Urinary bladder (tissue), 4 donors: ENCODE measurements around the gene RCAN1. TPM values are rescaled to one million over a fixed set of nuclear protein-coding genes. Genes with fewer than 3 reads are reported as not detected.
A peak's percentile ranks its signal among the peaks of the same experiment; 100 is the strongest.

Experiments used
- DNase-seq: peaks from one replicate; pipeline ENCODE4 v3.0.0-alpha.2; 2015; ENCODE audit errors: extremely low spot score
- H3K27ac ChIP-seq: one replicate; pipeline ENCODE4 v1.5.1; 2013; ENCODE audit warnings: low read depth, mild to moderate bottlenecking, moderate library complexity
- H3K36me3 ChIP-seq: one replicate; pipeline ENCODE4 v1.6.1; 2013; ENCODE audit warnings: mild to moderate bottlenecking, moderate library complexity; ENCODE audit not compliant: insufficient read depth
- H3K4me1 ChIP-seq: one replicate; pipeline ENCODE4 v1.6.1; 2013; ENCODE audit warnings: mild to moderate bottlenecking, moderate library complexity; ENCODE audit not compliant: insufficient read depth
- H3K4me3 ChIP-seq: one replicate; pipeline ENCODE4 v1.5.1; 2013; ENCODE audit warnings: low read depth, low read length
- WGBS: extraction: QIAGEN DNeasy Blood & Tissue Kit; methylation state at CpG from one replicate; pipeline ENCODE4 v1.1.7; 2013; 5-methylcytosine and 5-hydroxymethylcytosine counted together
- polyA plus RNA-seq: library from polyadenylated mRNA; stranded (reverse); fragments of 200-250 nt; gene quantifications from one replicate; pipeline ENCODE4 v1.2.3, GENCODE V29; 2013
- total RNA-seq: library from RNA; depleted of rRNA; stranded (reverse); fragments of >200 nt; gene quantifications from one replicate; pipeline ENCODE4 v1.2.3, GENCODE V29; 2014
- donor health status: healthy with polysubstance abuse.
- donor health status: healthy.

The RCAN1 gene
- total and polyA plus RNA-seq, 2 donors, result 26.6 to 27.4 TPM

GRCh38 chr21:34639250-34639649 is 24.3 kb upstream of the RCAN1 start:
- H3K27ac ChIP-seq, result no peak overlapping the region
- WGBS, result 81% methylated on average over 1 of the region's 1 CpG
- H3K4me3 ChIP-seq, result no peak overlapping the region
- DNase-seq, result no peak
- no peaks in the 10 kb centered on the region for H3K36me3 ChIP-seq
- no peaks in the 10 kb centered on the region for H3K4me1 ChIP-seq

GRCh38 chr21:34636961-34637360 is 22.0 kb upstream of the RCAN1 start:
- no peak for DNase-seq
- WGBS, result 79% methylated on average over 3 of the region's 3 CpGs
- Histone ChIP-seq H3K36me3 (no peaks in the 10 kb centered on the region), H3K27ac (no peak overlapping the region), H3K4me1 (no peaks in the 10 kb centered on the region), H3K4me3 (no peak overlapping the region)

- Histone ChIP-seq H3K4me3 (no peak overlapping the region), H3K27ac (no peak overlapping the region), H3K36me3 (no peaks in the 10 kb centered on the region), H3K4me1 (no peaks in the 10 kb centered on the region)
- DNase-seq, result no peak
- WGBS, result 74% methylated on average over 3 of the region's 3 CpGs
These were observed 20.4 kb upstream of the RCAN1 start for GRCh38 chr21:34635307-34635706.

GRCh38 chr21:34632498-34632897 is 17.6 kb upstream of the RCAN1 start:
- H3K36me3 ChIP-seq, result no peaks in the 10 kb centered on the region
- DNase-seq, result no peak
- 79% methylated on average over 4 of the region's 4 CpGs for WGBS
- no peaks in the 10 kb centered on the region for H3K4me1 ChIP-seq
- H3K27ac ChIP-seq, result no peak overlapping the region
- H3K4me3 ChIP-seq, result no peak overlapping the region

GRCh38 chr21:34630536-34631143 is 15.7 kb upstream of the RCAN1 start:
- Histone ChIP-seq H3K4me1 (no peaks in the 10 kb centered on the region), H3K36me3 (no peaks in the 10 kb centered on the region), H3K4me3 (no peak overlapping the region), H3K27ac (no peak overlapping the region)
- WGBS, result 9% methylated on average over 6 of the region's 6 CpGs
- no peak for DNase-seq

- Histone ChIP-seq H3K4me1 (no peaks in the 10 kb centered on the region), H3K36me3 (peaks cover 1% of the 10 kb centered on the region), H3K4me3 (no peak overlapping the region), H3K27ac (no peak overlapping the region)
- WGBS, result 88% methylated on average over 8 of the region's 8 CpGs
- DNase-seq, result no peak
These were observed 11.2 kb upstream of the RCAN1 start for GRCh38 chr21:34626131-34626530.

- DNase-seq, result no peak
- WGBS, result 42% methylated on average over 6 of the region's 6 CpGs
These were observed 10.2 kb upstream of the RCAN1 start for GRCh38 chr21:34625030-34625593.

GRCh38 chr21:34623516-34623915 is 8.6 kb upstream of the RCAN1 start:
- Histone ChIP-seq H3K4me1 (no peaks in the 10 kb centered on the region), H3K4me3 (no peak overlapping the region), H3K36me3 (peaks cover 1% of the 10 kb centered on the region), H3K27ac (no peak overlapping the region)
- 80% methylated on average over 4 of the region's 4 CpGs for WGBS
- DNase-seq, result no peak

More at GRCh38 chr21:34625030-34625593, 10.2 kb upstream of the RCAN1 start:
- Histone ChIP-seq H3K4me3 (no peak overlapping the region), H3K36me3 (peaks cover 1% of the 10 kb centered on the region), H3K4me1 (no peaks in the 10 kb centered on the region), H3K27ac (no peak overlapping the region)

GRCh38 chr21:34621434-34622350 is 6.8 kb upstream of the RCAN1 start:
- Histone ChIP-seq H3K36me3 (peaks cover 1% of the 10 kb centered on the region), H3K27ac (no peak overlapping the region), H3K4me3 (no peak overlapping the region), H3K4me1 (no peaks in the 10 kb centered on the region)
- DNase-seq, result no peak
- 80% methylated on average over 4 of the region's 4 CpGs for WGBS

- no peaks in the 10 kb centered on the region for H3K36me3 ChIP-seq
- 76% methylated on average over 8 of the region's 8 CpGs for WGBS
- no peak for DNase-seq
- no peak overlapping the region for H3K27ac ChIP-seq
- no peaks in the 10 kb centered on the region for H3K4me1 ChIP-seq
- H3K4me3 ChIP-seq, result no peak overlapping the region
These were observed 5.1 kb upstream of the RCAN1 start for GRCh38 chr21:34619841-34620665.

- H3K4me3 ChIP-seq, result no peak overlapping the region
- no peaks in the 10 kb centered on the region for H3K36me3 ChIP-seq
- 64% methylated on average over 1 of the region's 1 CpG for WGBS
- no peaks in the 10 kb centered on the region for H3K4me1 ChIP-seq
- DNase-seq, result no peak
- H3K27ac ChIP-seq, result no peak overlapping the region
These were observed 4.0 kb upstream of the RCAN1 start for GRCh38 chr21:34618941-34619340.

- WGBS, result 79% methylated on average over 8 of the region's 8 CpGs
- no peaks in the 10 kb centered on the region for H3K36me3 ChIP-seq
- no peak overlapping the region for H3K4me3 ChIP-seq
- no peak overlapping the region for H3K27ac ChIP-seq
- H3K4me1 ChIP-seq, result no peaks in the 10 kb centered on the region
- DNase-seq, result no peak
These were observed 2.9 kb upstream of the RCAN1 start for GRCh38 chr21:34617753-34618339.

GRCh38 chr21:34615487-34615814 is 538 bp upstream of the RCAN1 start:
- 1% methylated on average over 8 of the region's 8 CpGs for WGBS
- H3K4me3 ChIP-seq, result peak overlapping the region; percentile 78
- DNase-seq, result no peak
- no peaks in the 10 kb centered on the region for H3K4me1 ChIP-seq
- peak overlapping the region; percentile 68 for H3K27ac ChIP-seq
- no peaks in the 10 kb centered on the region for H3K36me3 ChIP-seq
